Measurements from ENCODE around the gene IL21R.

Gene IL21R

GRCh38 chr16:27401768-27402568, at the start of gene IL21R:
IL21R (plus strand) TSS chr16:27402174; CDS start chr16:27430072, 27,898 bp downstream.
- in situ Hi-C loops (cut with MboI; ENCODE audit: low sequenced_read_pairs), result no loop called here

GRCh38 chr16:27353853-27354252, 48.1 kb upstream of the IL21R start:
- in situ Hi-C loops (cut with MboI; ENCODE audit: low sequenced_read_pairs), result no loop called here

- in situ Hi-C loops (cut with MboI; ENCODE audit: low sequenced_read_pairs), result no loop called here
Measured at GRCh38 chr16:27355610-27356009, 46.4 kb upstream of the IL21R start.

- in situ Hi-C loops (cut with MboI; ENCODE audit: low sequenced_read_pairs), result no loop called here
Measured at GRCh38 chr16:27356794-27357193, 45.2 kb upstream of the IL21R start.

- in situ Hi-C loops (cut with MboI; ENCODE audit: low sequenced_read_pairs), result no loop called here
Measured at GRCh38 chr16:27359051-27359450, 42.9 kb upstream of the IL21R start.

GRCh38 chr16:27359615-27360014, 42.4 kb upstream of the IL21R start:
- in situ Hi-C loops (cut with MboI; ENCODE audit: low sequenced_read_pairs), result loop anchor here (10.0 kb wide), 2 partner anchors 125 to 185 kb away; no protein-coding TSS in a partner anchor

GRCh38 chr16:27361987-27362386, 40.0 kb upstream of the IL21R start:
- in situ Hi-C loops (cut with MboI; ENCODE audit: low sequenced_read_pairs), result loop anchor here (10.0 kb wide), 2 partner anchors 127 to 187 kb away; no protein-coding TSS in a partner anchor

- in situ Hi-C loops (cut with MboI; ENCODE audit: low sequenced_read_pairs), result loop anchor here (10.0 kb wide), 2 partner anchors 128 to 188 kb away; no protein-coding TSS in a partner anchor
Measured at GRCh38 chr16:27362570-27363245, 39.3 kb upstream of the IL21R start.

- in situ Hi-C loops (cut with MboI; ENCODE audit: low sequenced_read_pairs), result loop anchor here (10.0 kb wide), 2 partner anchors 128 to 188 kb away; no protein-coding TSS in a partner anchor
Measured at GRCh38 chr16:27363246-27363632, 38.7 kb upstream of the IL21R start.

- in situ Hi-C loops (cut with MboI; ENCODE audit: low sequenced_read_pairs), result loop anchor here (10.0 kb wide), 2 partner anchors 129 to 189 kb away; no protein-coding TSS in a partner anchor
Measured at GRCh38 chr16:27363797-27364196, 38.2 kb upstream of the IL21R start.

GRCh38 chr16:27364493-27365141, 37.4 kb upstream of the IL21R start:
- in situ Hi-C loops (cut with MboI; ENCODE audit: low sequenced_read_pairs), result loop anchor here (10.0 kb wide), 2 partner anchors 130 to 190 kb away; no protein-coding TSS in a partner anchor

GRCh38 chr16:27365142-27366089, 36.6 kb upstream of the IL21R start:
- in situ Hi-C loops (cut with MboI; ENCODE audit: low sequenced_read_pairs), result loop anchor here (10.0 kb wide), 2 partner anchors 131 to 191 kb away; no protein-coding TSS in a partner anchor

- in situ Hi-C loops (cut with MboI; ENCODE audit: low sequenced_read_pairs), result loop anchor here (10.0 kb wide), 2 partner anchors 132 to 192 kb away; no protein-coding TSS in a partner anchor
Measured at GRCh38 chr16:27366687-27367460, 35.1 kb upstream of the IL21R start.

- in situ Hi-C loops (cut with MboI; ENCODE audit: low sequenced_read_pairs), result loop anchor here (10.0 kb wide), 2 partner anchors 133 to 193 kb away; no protein-coding TSS in a partner anchor
Measured at GRCh38 chr16:27367461-27368357, 34.3 kb upstream of the IL21R start.

- in situ Hi-C loops (cut with MboI; ENCODE audit: low sequenced_read_pairs), result loop anchor here (10.0 kb wide), 2 partner anchors 134 to 194 kb away; no protein-coding TSS in a partner anchor
Measured at GRCh38 chr16:27368358-27368722, 33.6 kb upstream of the IL21R start.

GRCh38 chr16:27369806-27370205, 32.2 kb upstream of the IL21R start:
- in situ Hi-C loops (cut with MboI; ENCODE audit: low sequenced_read_pairs), result loop anchor here (10.0 kb wide), 2 partner anchors 135 to 195 kb away; no protein-coding TSS in a partner anchor

- in situ Hi-C loops (cut with MboI; ENCODE audit: low sequenced_read_pairs), result no loop called here
Measured at GRCh38 chr16:27370318-27370717, 31.7 kb upstream of the IL21R start.

- in situ Hi-C loops (cut with MboI; ENCODE audit: low sequenced_read_pairs), result no loop called here
Measured at GRCh38 chr16:27373312-27373711, 28.7 kb upstream of the IL21R start.

Data from HL-60/S4 (cell line).